Subcutaneous preadipocyte (primary cell): ENCODE results near the gene PGGHG. TPM values are rescaled to one million over a fixed set of nuclear protein-coding genes. Genes with fewer than 3 reads are reported as not detected.

Experiments used
- small RNA-seq: library from RNA; depleted of rRNA; stranded (forward); fragments of <200 nt; gene quantifications from one replicate; pipeline ENCODE3, GENCODE V24; 2012
- total RNA-seq: library from RNA; depleted of rRNA; stranded (reverse); fragments of >200 nt; gene quantifications from 2 replicates; pipeline ENCODE4 v1.2.3, GENCODE V29; 2012

Gene PGGHG
- 11.0 and 11.7 TPM in 2 replicates for total RNA-seq

DNA sequence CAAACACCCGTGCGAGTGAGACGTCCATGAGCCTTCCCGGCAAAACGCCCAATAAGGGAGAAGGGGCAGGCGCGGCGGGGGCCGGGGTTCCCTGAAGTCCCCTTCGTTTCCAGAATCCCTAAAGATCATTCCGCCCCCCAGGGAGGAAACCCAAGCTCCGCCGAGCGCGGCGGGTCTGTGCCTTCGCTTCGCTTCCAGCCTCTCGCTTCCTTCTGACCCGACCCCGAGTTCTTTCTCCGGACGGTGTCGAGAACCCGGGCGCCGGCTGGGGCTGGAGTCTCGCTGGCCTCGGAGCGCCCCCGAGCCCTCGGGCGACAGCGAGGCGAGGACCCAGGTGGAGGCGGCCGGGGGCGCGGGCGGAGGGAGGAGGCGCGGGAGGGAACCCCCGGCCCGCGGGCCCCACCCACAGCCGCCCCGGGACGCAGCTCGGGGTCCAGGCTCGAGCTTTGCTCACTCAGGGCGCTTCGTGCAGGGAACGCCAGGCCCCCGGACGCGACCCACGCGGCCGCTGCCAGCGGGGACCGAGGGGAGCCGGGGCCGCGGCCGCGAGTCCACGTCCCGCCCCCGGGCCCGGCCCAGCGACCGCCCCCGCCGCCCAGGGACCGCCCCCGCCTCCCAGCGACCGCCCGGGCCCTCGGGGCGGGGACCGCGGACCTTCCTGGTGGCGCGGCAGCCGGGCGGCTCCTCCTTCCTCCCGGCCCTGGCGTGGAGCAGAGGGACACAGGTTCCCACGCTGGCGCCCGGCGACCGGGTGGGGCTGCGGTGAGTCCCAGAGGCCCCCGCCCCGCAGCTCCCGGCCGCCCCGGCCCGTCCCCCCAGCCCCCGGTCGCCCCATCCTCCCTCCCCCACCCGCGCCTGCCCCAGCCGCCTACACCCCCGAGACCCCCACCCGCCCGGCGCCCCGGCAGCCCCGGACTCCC lies at the start of gene PGGHG:
Gene PGGHG, plus strand, starts transcription at position 649 of the 920 bp plus-strand sequence. CDS start 691 bp downstream, outside the sequence.

DNA sequence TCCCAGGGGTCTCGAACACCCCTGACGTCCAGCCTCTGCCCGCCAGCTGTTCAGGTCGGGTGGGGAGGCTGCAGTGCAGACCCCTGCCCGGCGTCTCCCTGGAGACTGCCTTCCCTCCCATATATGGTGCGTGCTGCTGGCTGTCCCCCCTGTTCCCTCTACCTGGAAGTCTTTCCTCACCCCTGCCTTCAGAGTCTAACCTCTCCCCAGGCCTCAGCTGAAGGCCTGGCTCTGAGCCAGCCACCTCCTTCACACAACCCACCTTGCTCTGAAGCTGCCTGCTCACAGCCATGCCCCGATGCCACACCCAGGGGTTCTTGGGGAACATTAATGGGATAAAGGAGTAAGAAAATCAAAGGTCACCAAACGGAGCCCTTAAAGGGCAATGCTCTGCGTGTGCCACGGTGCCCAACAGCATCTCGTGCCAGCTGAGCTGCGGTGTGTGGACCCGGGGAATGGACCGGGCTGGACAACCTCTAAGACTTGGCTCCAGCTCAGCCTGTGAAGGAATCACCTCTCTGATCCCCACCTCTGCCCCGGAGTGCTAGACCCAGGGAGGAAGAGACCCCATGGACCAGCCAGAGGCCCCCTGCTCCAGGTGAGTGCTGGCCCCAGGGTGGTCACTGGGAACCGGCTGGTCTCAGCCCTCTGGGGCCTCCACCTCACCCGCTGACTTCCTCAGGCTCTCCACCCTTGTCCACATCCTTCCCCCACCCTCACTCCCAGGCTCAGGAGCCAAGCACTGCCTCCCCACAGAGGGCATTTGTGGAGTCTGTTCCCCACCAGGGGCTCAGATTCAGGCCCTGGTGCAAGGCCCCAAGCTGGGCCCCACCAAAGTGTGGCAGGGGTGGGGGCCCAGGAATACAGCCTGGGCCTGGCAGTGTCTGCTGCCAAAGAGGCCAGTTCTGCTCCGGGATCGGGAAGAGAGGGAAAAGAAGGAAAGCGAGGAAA lies 10.7 kb upstream of the PGGHG start, which contains the start of gene NLRP6:
Gene NLRP6, plus strand, starts transcription at position 407 of the 951 bp plus-strand sequence. Its CDS starts 163 bp downstream, at position 570.

GRCh38 chr11:299081-299891 lies 10.4 kb downstream of the PGGHG start, which contains the start of gene IFITM5:
Gene IFITM5 (minus strand): TSS chr11:299526. CDS start chr11:299490, 36 bp downstream.

DNA sequence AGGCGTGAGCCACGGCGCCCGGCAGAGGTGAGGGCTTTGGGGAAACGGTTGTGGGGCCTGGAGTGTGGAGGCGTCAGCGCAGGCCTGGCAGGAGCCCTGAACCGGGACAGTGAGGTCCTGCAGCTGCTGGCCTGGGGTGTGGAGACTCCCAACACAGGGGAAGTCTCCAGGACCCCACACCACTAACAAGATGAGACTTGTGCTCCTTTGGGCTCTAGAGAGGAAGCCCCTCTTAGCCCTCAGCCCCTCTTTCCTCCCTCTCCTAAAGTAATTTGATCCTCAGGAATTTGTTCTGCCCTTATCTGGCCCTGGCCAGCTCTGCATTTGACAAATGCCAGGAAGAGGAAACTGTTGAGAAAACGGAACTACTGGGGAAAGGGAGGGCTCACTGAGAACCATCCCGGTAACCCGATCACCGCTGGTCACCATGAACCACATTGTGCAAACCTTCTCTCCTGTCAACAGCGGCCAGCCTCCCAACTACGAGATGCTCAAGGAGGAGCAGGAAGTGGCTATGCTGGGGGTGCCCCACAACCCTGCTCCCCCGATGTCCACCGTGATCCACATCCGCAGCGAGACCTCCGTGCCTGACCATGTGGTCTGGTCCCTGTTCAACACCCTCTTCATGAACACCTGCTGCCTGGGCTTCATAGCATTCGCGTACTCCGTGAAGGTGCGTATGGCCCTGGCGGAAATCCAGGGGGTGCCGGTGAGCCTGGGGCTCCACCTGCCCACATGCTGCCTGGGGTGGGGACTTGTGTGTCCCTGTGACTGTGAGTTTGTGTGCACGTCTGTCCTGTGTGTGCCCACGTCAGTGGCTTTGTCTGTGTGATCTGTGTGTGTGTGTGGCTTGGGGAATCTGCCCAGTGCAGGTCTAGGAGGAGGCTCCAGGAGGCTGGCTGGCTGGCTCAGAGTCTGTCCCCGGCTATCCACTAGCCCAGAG lies 19.1 kb downstream of the PGGHG start, which contains the start of gene IFITM2:
Gene IFITM2, plus strand, starts transcription at position 51 of the 943 bp plus-strand sequence. Its CDS starts 377 bp downstream, at position 428.

DNA sequence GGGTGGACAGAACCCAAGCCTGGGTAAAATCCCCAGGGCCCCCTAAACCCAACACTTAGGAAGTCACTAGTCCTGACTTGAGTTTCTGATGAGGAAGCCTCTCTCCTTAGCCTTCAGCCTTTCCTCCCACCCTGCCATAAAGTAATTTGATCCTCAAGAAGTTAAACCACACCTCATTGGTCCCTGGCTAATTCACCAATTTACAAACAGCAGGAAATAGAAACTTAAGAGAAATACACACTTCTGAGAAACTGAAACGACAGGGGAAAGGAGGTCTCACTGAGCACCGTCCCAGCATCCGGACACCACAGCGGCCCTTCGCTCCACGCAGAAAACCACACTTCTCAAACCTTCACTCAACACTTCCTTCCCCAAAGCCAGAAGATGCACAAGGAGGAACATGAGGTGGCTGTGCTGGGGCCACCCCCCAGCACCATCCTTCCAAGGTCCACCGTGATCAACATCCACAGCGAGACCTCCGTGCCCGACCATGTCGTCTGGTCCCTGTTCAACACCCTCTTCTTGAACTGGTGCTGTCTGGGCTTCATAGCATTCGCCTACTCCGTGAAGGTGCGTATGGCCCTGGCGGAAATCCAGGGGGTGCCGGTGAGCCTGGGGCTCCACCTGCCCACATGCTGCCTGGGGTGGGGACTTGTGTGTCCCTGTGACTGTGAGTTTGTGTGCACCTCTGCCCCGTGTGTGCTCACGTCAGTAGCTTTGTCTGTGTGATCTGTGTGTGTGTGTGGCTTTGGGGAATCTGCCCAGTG lies 25.0 kb downstream of the PGGHG start, which contains the start of gene IFITM1:
Gene IFITM1, plus strand, starts transcription at position 254 of the 767 bp plus-strand sequence. Its CDS starts 131 bp downstream, at position 385.

Small RNA genes within 50 kb of the gene (small RNA-seq; reads per million reads assigned to genes)
- not detected for gene AC136475.6

Other genes with a start within 250 kb of the PGGHG start
- not detected in 2 replicates for gene SCGB1C1, start 96.0 kb upstream of the PGGHG start, total RNA-seq
- 16.4 and 17.3 TPM in 2 replicates for gene BET1L, start 81.7 kb upstream of the PGGHG start, total RNA-seq
- gene RIC8A, start 81.4 kb upstream of the PGGHG start, total RNA-seq = 95.9 and 130 TPM in 2 replicates
- gene SIRT3, start 52.8 kb upstream of the PGGHG start, total RNA-seq = 8.0 and 11.8 TPM in 2 replicates
- 117 TPM in 2 replicates for gene PSMD13, start 52.1 kb upstream of the PGGHG start, total RNA-seq
- gene NLRP6, start 10.7 kb upstream of the PGGHG start, total RNA-seq = under 0.01 TPM in 1 of 2 replicates, not detected in the other
- not detected in 2 replicates for gene IFITM5, start 10.4 kb downstream of the PGGHG start, total RNA-seq
- 62.6 and 170 TPM in 2 replicates for gene IFITM2, start 18.7 kb downstream of the PGGHG start, total RNA-seq
- 9.6 and 32.7 TPM in 2 replicates for gene IFITM1, start 24.9 kb downstream of the PGGHG start, total RNA-seq
- gene IFITM3, start 31.7 kb downstream of the PGGHG start, total RNA-seq = 60.0 and 93.0 TPM in 2 replicates
- 0.59 and 0.73 TPM in 2 replicates for gene B4GALNT4, start 80.4 kb downstream of the PGGHG start, total RNA-seq
- gene PKP3, start 105.1 kb downstream of the PGGHG start, total RNA-seq = 1.8 and 2.5 TPM in 2 replicates
- 18.6 and 18.7 TPM in 2 replicates for gene SIGIRR, start 125.9 kb downstream of the PGGHG start, total RNA-seq
- gene ANO9, start 152.9 kb downstream of the PGGHG start, total RNA-seq = under 0.01 TPM in 1 of 2 replicates, not detected in the other
- 29.4 and 36.2 TPM in 2 replicates for gene PTDSS2, start 161.2 kb downstream of the PGGHG start, total RNA-seq
- gene RNH1, start 218.1 kb downstream of the PGGHG start, total RNA-seq = 425 and 460 TPM in 2 replicates
- 50.2 and 54.0 TPM in 2 replicates for gene HRAS, start 246.4 kb downstream of the PGGHG start, total RNA-seq
- 0.20 and 0.37 TPM in 2 replicates for gene LRRC56, start 248.4 kb downstream of the PGGHG start, total RNA-seq